ENCODE measurements around the gene PNKP.

The PNKP gene

DNA sequence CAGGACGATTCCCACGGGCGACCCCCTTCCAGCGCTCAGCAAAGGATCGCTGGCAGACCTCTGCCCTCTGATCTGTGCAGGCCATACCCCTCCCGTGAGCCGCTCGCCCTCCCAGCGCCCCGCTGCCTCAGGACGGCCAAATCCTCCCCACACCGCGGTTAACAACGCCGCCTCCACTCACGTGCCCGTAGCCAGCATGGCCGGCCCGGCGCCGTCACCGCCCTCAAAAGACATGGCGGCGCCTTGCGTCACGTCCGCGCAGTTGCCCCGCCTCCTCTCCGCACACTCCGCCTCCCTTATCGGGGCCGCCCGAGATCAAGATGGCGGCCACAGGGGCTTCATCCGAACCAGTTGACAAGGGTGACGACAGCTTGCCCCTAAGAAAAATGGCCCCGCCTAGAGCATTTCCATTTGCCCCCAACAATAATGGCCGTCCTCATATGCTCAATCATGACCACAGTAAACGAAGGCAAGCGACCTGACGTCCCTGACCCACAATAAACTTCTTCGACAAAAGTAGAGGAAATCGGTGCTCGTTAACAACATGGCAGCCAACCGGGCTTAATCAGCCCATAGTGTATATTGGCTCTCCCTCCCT lies 9.1 kb upstream of the PNKP start (continued):
- no peak for TF ChIP-seq ZNF785 (tag by site-specific recombination; IDR thresholded peaks at IDR 0.05)
- peak; percentile 51; the same call in 1 of the 2 replicates for TF ChIP-seq RBAK (tag by site-specific recombination; IDR thresholded peaks at IDR 0.05)
- no peak for TF ChIP-seq GLIS1 (tag by site-specific recombination; IDR thresholded peaks at IDR 0.05)
- TF ChIP-seq, protein P1, sequence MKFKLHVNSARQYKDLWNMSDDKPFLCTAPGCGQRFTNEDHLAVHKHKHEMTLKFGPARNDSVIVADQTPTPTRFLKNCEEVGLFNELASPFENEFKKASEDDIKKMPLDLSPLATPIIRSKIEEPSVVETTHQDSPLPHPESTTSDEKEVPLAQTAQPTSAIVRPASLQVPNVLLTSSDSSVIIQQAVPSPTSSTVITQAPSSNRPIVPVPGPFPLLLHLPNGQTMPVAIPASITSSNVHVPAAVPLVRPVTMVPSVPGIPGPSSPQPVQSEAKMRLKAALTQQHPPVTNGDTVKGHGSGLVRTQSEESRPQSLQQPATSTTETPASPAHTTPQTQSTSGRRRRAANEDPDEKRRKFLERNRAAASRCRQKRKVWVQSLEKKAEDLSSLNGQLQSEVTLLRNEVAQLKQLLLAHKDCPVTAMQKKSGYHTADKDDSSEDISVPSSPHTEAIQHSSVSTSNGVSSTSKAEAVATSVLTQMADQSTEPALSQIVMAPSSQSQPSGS (tag by site-specific recombination; IDR thresholded peaks at IDR 0.05; ENCODE audit: low read depth) = peak; percentile 36; the same call in 1 of the 2 replicates
- TF ChIP-seq ZNF426 (tag by site-specific recombination; IDR thresholded peaks at IDR 0.05) = no peak

GRCh38 chr19:49875857-49876421 lies 8.6 kb upstream of the PNKP start:
- Histone ChIP-seq H3K27ac (ENCODE audit: extremely low read depth, low read depth, low read length) (peak overlapping the region; percentile 94), H3K4me1 (ENCODE audit: control insufficient read depth, insufficient read depth, low read length) (peaks cover 9% of the 10 kb centered on the region), H3K36me3 (ENCODE audit: control insufficient read depth in 2 of 2, insufficient read depth in 1 of 2, low read length in 2 of 2) (peaks cover 3 to 43% of the 10 kb centered on the region in 2 experiments; a peak in 2 of 3 replicates), H3K4me3 (ENCODE audit: low read depth, low read length) (peak overlapping the region; percentile 79), H3K9me3 (ENCODE audit: control insufficient read depth, insufficient read depth, low read depth, low read length) (no peaks in the 10 kb centered on the region)
- POLR2A ChIA-PET = interaction anchor here (0.7 to 4.8 kb wide), 14 partner anchors 8 to 235 kb away, joined by 3 to 41 read pairs (median 6); partner anchors contain the start of genes ATF5, FUZ, NUP62 and PNKP
- CTCF ChIA-PET = interaction anchor here (0.6 kb wide), 2 partner anchors 59 to 271 kb away, joined by 3 read pairs; no protein-coding TSS in a partner anchor
- TF ChIP-seq MYNN (tag by site-specific recombination; IDR thresholded peaks at IDR 0.05; ENCODE audit: borderline replicate concordance) = no peak
- no peak for TF ChIP-seq ZNF274 (IDR thresholded peaks at IDR 0.05; ENCODE audit: low read length)
- no peak for TF ChIP-seq ZNF274 (tag by site-specific recombination; IDR thresholded peaks at IDR 0.05; ENCODE audit: borderline replicate concordance)
- TF ChIP-seq ZNF549 (tag by site-specific recombination; IDR thresholded peaks at IDR 0.05) = no peak
- TF ChIP-seq KLF8 (tag by site-specific recombination; IDR thresholded peaks at IDR 0.05) = no peak
- no peak for TF ChIP-seq ZNF266 (tag by site-specific recombination; IDR thresholded peaks at IDR 0.05; ENCODE audit: low read depth)
- no peak; the same call in 1 of the 2 replicates for TF ChIP-seq ZNF610 (tag by site-specific recombination; IDR thresholded peaks at IDR 0.05; ENCODE audit: borderline replicate concordance)
- TF ChIP-seq, protein P2, sequence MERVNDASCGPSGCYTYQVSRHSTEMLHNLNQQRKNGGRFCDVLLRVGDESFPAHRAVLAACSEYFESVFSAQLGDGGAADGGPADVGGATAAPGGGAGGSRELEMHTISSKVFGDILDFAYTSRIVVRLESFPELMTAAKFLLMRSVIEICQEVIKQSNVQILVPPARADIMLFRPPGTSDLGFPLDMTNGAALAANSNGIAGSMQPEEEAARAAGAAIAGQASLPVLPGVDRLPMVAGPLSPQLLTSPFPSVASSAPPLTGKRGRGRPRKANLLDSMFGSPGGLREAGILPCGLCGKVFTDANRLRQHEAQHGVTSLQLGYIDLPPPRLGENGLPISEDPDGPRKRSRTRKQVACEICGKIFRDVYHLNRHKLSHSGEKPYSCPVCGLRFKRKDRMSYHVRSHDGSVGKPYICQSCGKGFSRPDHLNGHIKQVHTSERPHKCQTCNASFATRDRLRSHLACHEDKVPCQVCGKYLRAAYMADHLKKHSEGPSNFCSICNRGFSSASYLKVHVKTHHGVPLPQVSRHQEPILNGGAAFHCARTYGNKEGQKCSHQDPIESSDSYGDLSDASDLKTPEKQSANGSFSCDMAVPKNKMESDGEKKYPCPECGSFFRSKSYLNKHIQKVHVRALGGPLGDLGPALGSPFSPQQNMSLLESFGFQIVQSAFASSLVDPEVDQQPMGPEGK (tag by site-specific recombination; IDR thresholded peaks at IDR 0.05) = peak; percentile 91
- TF ChIP-seq GLIS1 (tag by site-specific recombination; IDR thresholded peaks at IDR 0.05) = peak; percentile 22; the same call in 1 of the 2 replicates
- peak; percentile 97; the same call in 1 of the 2 replicates for TF ChIP-seq ZBTB7A (tag by site-specific recombination; IDR thresholded peaks at IDR 0.05; ENCODE audit: low read depth)
- TF ChIP-seq, protein P3, sequence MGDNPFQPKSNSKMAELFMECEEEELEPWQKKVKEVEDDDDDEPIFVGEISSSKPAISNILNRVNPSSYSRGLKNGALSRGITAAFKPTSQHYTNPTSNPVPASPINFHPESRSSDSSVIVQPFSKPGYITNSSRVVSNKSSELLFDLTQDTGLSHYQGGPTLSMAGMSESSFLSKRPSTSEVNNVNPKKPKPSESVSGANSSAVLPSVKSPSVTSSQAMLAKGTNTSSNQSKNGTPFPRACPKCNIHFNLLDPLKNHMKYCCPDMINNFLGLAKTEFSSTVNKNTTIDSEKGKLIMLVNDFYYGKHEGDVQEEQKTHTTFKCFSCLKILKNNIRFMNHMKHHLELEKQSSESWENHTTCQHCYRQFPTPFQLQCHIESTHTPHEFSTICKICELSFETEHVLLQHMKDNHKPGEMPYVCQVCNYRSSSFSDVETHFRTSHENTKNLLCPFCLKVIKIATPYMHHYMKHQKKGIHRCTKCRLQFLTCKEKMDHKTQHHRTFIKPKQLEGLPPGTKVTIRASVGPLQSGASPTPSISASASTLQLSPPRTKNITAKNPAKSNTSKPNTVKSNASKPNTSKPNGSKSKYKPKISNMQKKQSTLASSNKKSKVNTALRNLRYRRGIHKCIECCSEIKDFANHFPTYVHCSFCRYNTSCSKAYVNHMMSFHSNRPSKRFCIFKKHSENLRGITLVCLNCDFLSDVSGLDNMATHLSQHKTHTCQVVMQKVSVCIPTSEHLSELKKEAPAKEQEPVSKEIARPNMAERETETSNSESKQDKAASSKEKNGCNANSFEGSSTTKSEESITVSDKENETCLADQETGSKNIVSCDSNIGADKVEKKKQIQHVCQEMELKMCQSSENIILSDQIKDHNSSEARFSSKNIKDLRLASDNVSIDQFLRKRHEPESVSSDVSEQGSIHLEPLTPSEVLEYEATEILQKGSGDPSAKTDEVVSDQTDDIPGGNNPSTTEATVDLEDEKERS (tag by site-specific recombination; IDR thresholded peaks at IDR 0.05) = no peak
- TF ChIP-seq, protein P4, sequence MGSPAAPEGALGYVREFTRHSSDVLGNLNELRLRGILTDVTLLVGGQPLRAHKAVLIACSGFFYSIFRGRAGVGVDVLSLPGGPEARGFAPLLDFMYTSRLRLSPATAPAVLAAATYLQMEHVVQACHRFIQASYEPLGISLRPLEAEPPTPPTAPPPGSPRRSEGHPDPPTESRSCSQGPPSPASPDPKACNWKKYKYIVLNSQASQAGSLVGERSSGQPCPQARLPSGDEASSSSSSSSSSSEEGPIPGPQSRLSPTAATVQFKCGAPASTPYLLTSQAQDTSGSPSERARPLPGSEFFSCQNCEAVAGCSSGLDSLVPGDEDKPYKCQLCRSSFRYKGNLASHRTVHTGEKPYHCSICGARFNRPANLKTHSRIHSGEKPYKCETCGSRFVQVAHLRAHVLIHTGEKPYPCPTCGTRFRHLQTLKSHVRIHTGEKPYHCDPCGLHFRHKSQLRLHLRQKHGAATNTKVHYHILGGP (tag by site-specific recombination; IDR thresholded peaks at IDR 0.05) = no peak
- no peak for TF ChIP-seq EGR2 (tag by site-specific recombination; IDR thresholded peaks at IDR 0.05; ENCODE audit: low read depth)
- no peak for TF ChIP-seq ZNF629 (tag by site-specific recombination; IDR thresholded peaks at IDR 0.05)
- no peak for TF ChIP-seq ZNF555 (tag by site-specific recombination; conservative IDR thresholded peaks at IDR 0.05)
- TF ChIP-seq ZNF248 (tag by site-specific recombination; IDR thresholded peaks at IDR 0.05) = no peak
- no peak for TF ChIP-seq ZNF184 (tag by site-specific recombination; IDR thresholded peaks at IDR 0.05)
- TF ChIP-seq YY2 (tag by site-specific recombination; IDR thresholded peaks at IDR 0.05) = no peak
- no peak for TF ChIP-seq ZNF37A (tag by site-specific recombination; IDR thresholded peaks at IDR 0.05)
- TF ChIP-seq HOXC10 (CRISPR knock-in tag; IDR thresholded peaks at IDR 0.05) = 0 out of 2 replicates have a peak, but pooled peaks have one; percentile 76
- TF ChIP-seq ZNF391 (tag by site-specific recombination; IDR thresholded peaks at IDR 0.05; ENCODE audit: borderline replicate concordance, low read depth) = no peak
- TF ChIP-seq ZBTB8A (tag by site-specific recombination; IDR thresholded peaks at IDR 0.05) = peak; percentile 100
- TF ChIP-seq AEBP2 (tag by site-specific recombination; IDR thresholded peaks at IDR 0.05; ENCODE audit: borderline replicate concordance) = no peak

All from HEK293 (cell line).